ENCODE measurements around the gene RPRD2.

GRCh38 chr1:150505431-150505830 is 141.5 kb downstream of the RPRD2 start:
- TF ChIP-seq CTCF (conservative IDR thresholded peaks at IDR 0.05; ENCODE audit: low read depth, low read length) (no peak), EZH2 (IDR thresholded peaks at IDR 0.05; ENCODE audit: borderline replicate concordance, low read depth, low read length, poor library complexity, severe bottlenecking) (no peak)

All from A673 (cell line).